Liver (tissue), 10 donors: ENCODE results near the gene EMID1. TPM values are rescaled to one million over a fixed set of nuclear protein-coding genes. Genes with fewer than 3 reads are reported as not detected.

Experiments
- DNase-seq: peaks from one replicate; pipeline ENCODE4 v3.0.0-alpha.2; 2017; ENCODE audit warnings: low spot score
- H3K27ac ChIP-seq, 2 donors: one replicate each; pipeline ENCODE4 v1.7.0; 2013; ENCODE audit warnings: inconsistent platforms in 2 of 2, low read length in 2 of 2, control low read depth in 1 of 2, low read depth in 1 of 2, mild to moderate bottlenecking in 1 of 2
- H3K27me3 ChIP-seq, 4 donors: one replicate each; pipeline versions ENCODE4 v1.6.1 to v1.7.0; 2013; ENCODE audit warnings: low read length in 3 of 4, inconsistent platforms in 1 of 4, mild to moderate bottlenecking in 1 of 4, moderate library complexity in 1 of 4; ENCODE audit not compliant: control insufficient read depth in 4 of 4, insufficient read depth in 4 of 4
- H3K36me3 ChIP-seq, 4 donors: one replicate each; pipeline versions ENCODE4 v1.6.1 to v1.7.0; 2013; ENCODE audit warnings: low read length in 3 of 4, mild to moderate bottlenecking in 3 of 4, low read depth in 1 of 4, moderate library complexity in 1 of 4; ENCODE audit not compliant: control insufficient read depth in 4 of 4, insufficient read depth in 3 of 4
- H3K4me1 ChIP-seq, 4 donors: one replicate each; pipeline versions ENCODE4 v1.6.1 to v1.7.0; 2013; ENCODE audit warnings: low read length in 3 of 4, mild to moderate bottlenecking in 3 of 4, moderate library complexity in 1 of 4; ENCODE audit not compliant: control insufficient read depth in 4 of 4, insufficient read depth in 4 of 4
- H3K4me3 ChIP-seq, 3 donors: one replicate each; pipeline versions ENCODE4 v1.6.1 to v1.7.0; 2013; ENCODE audit warnings: low read length in 3 of 3, control low read depth in 1 of 3, low read depth in 1 of 3, mild to moderate bottlenecking in 1 of 3
- H3K9ac ChIP-seq, 2 donors: one replicate each; pipeline ENCODE4 v1.7.0; 2013; ENCODE audit warnings: low read length in 2 of 2, mild to moderate bottlenecking in 2 of 2, moderate library complexity in 2 of 2, control low read depth in 1 of 2, low read depth in 1 of 2
- H3K9me3 ChIP-seq, 4 donors: one replicate each; pipeline versions ENCODE4 v1.6.1 to v1.7.0; 2013; ENCODE audit warnings: low read length in 3 of 4; ENCODE audit not compliant: control insufficient read depth in 4 of 4
- EGR1 ChIP-seq, 2 donors: IDR thresholded peaks; 2 replicates each; pipeline ENCODE4 v1.6.1; 2016 to 2018; ENCODE audit warnings: antibody characterized with exemption in 2 of 2, low read depth in 2 of 2
- FOXA1 ChIP-seq: IDR thresholded peaks from 2 replicates; pipeline ENCODE4 v1.6.1; 2016; ENCODE audit warnings: antibody characterized with exemption
- FOXA2 ChIP-seq: IDR thresholded peaks from 2 replicates; pipeline ENCODE4 v1.6.1; 2016; ENCODE audit warnings: antibody characterized with exemption
- GABPA ChIP-seq, 2 donors: IDR thresholded peaks in 1 of 2; conservative IDR thresholded peaks in 1 of 2; 2 replicates each; pipeline ENCODE4 v1.6.1; 2016; ENCODE audit warnings: antibody characterized with exemption in 2 of 2, mild to moderate bottlenecking in 1 of 2, moderate library complexity in 1 of 2
- HNF4A ChIP-seq, 2 donors: conservative IDR thresholded peaks; 2 replicates each; pipeline ENCODE4 v1.6.1; 2016; ENCODE audit warnings: antibody characterized with exemption in 2 of 2, mild to moderate bottlenecking in 2 of 2
- JUND ChIP-seq, 2 donors: IDR thresholded peaks; 2 replicates each; pipeline ENCODE4 v1.6.1; 2016; ENCODE audit warnings: antibody characterized with exemption in 2 of 2
- MAX ChIP-seq: IDR thresholded peaks from 2 replicates; pipeline ENCODE4 v1.6.1; 2016; ENCODE audit warnings: antibody characterized with exemption
- NR2F2 ChIP-seq: IDR thresholded peaks from 2 replicates; pipeline ENCODE4 v1.6.1; 2016; ENCODE audit warnings: antibody characterized with exemption
- RAD21 ChIP-seq, 2 donors: IDR thresholded peaks; 2 replicates each; pipeline ENCODE4 v1.6.1; 2016; ENCODE audit warnings: antibody characterized with exemption in 2 of 2, mild to moderate bottlenecking in 2 of 2
- RXRA ChIP-seq, 2 donors: IDR thresholded peaks; 2 replicates each; pipeline ENCODE4 v1.6.1; 2017 to 2018; ENCODE audit warnings: antibody characterized with exemption in 2 of 2, mild to moderate bottlenecking in 1 of 2
- SP1 ChIP-seq: IDR thresholded peaks from 2 replicates; pipeline ENCODE4 v1.6.1; 2018; ENCODE audit warnings: antibody characterized with exemption, mild to moderate bottlenecking
- TAF1 ChIP-seq: conservative IDR thresholded peaks from 2 replicates; pipeline ENCODE4 v1.6.1; 2016; ENCODE audit warnings: antibody characterized with exemption, mild to moderate bottlenecking
- WGBS: extraction: QIAGEN DNeasy Blood & Tissue Kit; methylation state at CpG from one replicate; pipeline ENCODE4 v1.1.7; 2013; 5-methylcytosine and 5-hydroxymethylcytosine counted together
- polyA plus RNA-seq, 2 donors: library from polyadenylated mRNA; stranded (reverse) in 1 of 2; unstranded in 1 of 2; fragments of 200-250 nt in 1 of 2; fragments of >200 nt in 1 of 2; fragmentation: Nextera tagmentation in 1 of 2; extraction: Ambion mirVana in 1 of 2; gene quantifications; one replicate each; pipeline versions ENCODE4 v1.2.1 to v1.2.3, GENCODE V29; 2013 to 2015
- small RNA-seq: library from RNA; depleted of rRNA; stranded (forward); fragments of <200 nt; gene quantifications from one replicate; pipeline ENCODE3, GENCODE V24; 2014
- total RNA-seq, 2 donors: library from RNA; depleted of rRNA; stranded (reverse); fragments of >200 nt; gene quantifications; one replicate each; pipeline ENCODE4 v1.2.3, GENCODE V29; 2014
- TF ChIP-seq, protein P1 (sequence below): fragments of 150-350 bp; IDR thresholded peaks from 2 replicates; pipeline ENCODE4 v1.5.1; 2017; ENCODE audit warnings: improper control_type of control experiment, low read depth, low read length; ENCODE audit not compliant: missing input control
- TF ChIP-seq, protein P2 (sequence below): IDR thresholded peaks from 2 replicates; pipeline ENCODE4 v1.6.1; 2016; ENCODE audit warnings: antibody characterized with exemption
- TF ChIP-seq, protein P3 (sequence below): IDR thresholded peaks from 2 replicates; pipeline ENCODE4 v1.6.1; 2016; ENCODE audit warnings: antibody characterized with exemption, mild to moderate bottlenecking
- donor health status: healthy.
- donor health status: healthy.
- donor health status: healthy.
- donor health status: healthy.
- donor health status: healthy.

EMID1 gene
- total and polyA plus RNA-seq, 4 donors = 0.89 to 8.9 (median 2.1) TPM

DNA sequence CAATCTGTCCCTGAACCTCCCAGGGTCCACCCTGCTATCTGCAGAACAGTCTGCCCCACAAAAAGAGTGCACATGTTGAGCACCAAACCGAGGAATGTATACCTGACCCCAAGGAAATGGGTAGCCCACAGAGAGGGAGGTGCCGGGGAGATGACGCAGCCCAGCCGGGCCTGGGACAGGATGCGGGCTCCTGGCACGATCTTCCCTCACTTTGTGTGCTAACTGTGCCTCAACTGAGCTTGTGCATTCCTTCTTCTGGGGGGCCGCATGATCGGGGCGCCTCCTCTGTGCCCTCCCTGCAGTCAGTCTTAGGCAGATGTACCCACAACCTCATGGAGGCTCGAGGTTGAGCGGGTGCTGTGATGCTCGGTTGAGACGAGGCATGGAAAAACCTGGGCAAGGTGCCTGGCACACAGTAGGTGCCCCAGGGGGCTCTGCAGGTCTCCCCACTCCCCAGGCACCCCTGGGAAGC is 103.1 kb downstream of the EMID1 start:
- no peak for DNase-seq
- Histone ChIP-seq H3K9ac (no peak overlapping the region), H3K4me1 (peaks cover 12 to 51% (median 22%) of the 10 kb centered on the region in 4 donors), H3K27me3 (no peaks in the 10 kb centered on the region), H3K27ac (peak overlapping the region in 1 of 2 donors; percentile 25), H3K4me3 (peak overlapping the region in 1 of 3 donors; percentile 0), H3K36me3 (no peaks in the 10 kb centered on the region), H3K9me3 (no peaks in the 10 kb centered on the region)
- TF ChIP-seq RXRA (IDR thresholded peaks at IDR 0.05) (no peak), SP1 (no peak), FOXA1 (no peak), JUND (IDR thresholded peaks at IDR 0.05) (no peak), RAD21 (IDR thresholded peaks at IDR 0.05) (no peak), MAX (no peak), GABPA (IDR thresholded peaks at IDR 0.05 in 1 of 2, conservative IDR thresholded peaks at IDR 0.05 in 1 of 2) (no peak), EGR1 (IDR thresholded peaks at IDR 0.05; ENCODE audit: low read depth in 2 of 2) (no peak), TAF1 (no peak), NR2F2 (no peak), FOXA2 (no peak), HNF4A (conservative IDR thresholded peaks at IDR 0.05) (no peak)
- TF ChIP-seq, protein P1, sequence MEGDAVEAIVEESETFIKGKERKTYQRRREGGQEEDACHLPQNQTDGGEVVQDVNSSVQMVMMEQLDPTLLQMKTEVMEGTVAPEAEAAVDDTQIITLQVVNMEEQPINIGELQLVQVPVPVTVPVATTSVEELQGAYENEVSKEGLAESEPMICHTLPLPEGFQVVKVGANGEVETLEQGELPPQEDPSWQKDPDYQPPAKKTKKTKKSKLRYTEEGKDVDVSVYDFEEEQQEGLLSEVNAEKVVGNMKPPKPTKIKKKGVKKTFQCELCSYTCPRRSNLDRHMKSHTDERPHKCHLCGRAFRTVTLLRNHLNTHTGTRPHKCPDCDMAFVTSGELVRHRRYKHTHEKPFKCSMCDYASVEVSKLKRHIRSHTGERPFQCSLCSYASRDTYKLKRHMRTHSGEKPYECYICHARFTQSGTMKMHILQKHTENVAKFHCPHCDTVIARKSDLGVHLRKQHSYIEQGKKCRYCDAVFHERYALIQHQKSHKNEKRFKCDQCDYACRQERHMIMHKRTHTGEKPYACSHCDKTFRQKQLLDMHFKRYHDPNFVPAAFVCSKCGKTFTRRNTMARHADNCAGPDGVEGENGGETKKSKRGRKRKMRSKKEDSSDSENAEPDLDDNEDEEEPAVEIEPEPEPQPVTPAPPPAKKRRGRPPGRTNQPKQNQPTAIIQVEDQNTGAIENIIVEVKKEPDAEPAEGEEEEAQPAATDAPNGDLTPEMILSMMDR = no peak
- TF ChIP-seq, protein P2, sequence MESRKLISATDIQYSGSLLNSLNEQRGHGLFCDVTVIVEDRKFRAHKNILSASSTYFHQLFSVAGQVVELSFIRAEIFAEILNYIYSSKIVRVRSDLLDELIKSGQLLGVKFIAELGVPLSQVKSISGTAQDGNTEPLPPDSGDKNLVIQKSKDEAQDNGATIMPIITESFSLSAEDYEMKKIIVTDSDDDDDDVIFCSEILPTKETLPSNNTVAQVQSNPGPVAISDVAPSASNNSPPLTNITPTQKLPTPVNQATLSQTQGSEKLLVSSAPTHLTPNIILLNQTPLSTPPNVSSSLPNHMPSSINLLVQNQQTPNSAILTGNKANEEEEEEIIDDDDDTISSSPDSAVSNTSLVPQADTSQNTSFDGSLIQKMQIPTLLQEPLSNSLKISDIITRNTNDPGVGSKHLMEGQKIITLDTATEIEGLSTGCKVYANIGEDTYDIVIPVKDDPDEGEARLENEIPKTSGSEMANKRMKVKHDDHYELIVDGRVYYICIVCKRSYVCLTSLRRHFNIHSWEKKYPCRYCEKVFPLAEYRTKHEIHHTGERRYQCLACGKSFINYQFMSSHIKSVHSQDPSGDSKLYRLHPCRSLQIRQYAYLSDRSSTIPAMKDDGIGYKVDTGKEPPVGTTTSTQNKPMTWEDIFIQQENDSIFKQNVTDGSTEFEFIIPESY = no peak
- TF ChIP-seq, protein P3, sequence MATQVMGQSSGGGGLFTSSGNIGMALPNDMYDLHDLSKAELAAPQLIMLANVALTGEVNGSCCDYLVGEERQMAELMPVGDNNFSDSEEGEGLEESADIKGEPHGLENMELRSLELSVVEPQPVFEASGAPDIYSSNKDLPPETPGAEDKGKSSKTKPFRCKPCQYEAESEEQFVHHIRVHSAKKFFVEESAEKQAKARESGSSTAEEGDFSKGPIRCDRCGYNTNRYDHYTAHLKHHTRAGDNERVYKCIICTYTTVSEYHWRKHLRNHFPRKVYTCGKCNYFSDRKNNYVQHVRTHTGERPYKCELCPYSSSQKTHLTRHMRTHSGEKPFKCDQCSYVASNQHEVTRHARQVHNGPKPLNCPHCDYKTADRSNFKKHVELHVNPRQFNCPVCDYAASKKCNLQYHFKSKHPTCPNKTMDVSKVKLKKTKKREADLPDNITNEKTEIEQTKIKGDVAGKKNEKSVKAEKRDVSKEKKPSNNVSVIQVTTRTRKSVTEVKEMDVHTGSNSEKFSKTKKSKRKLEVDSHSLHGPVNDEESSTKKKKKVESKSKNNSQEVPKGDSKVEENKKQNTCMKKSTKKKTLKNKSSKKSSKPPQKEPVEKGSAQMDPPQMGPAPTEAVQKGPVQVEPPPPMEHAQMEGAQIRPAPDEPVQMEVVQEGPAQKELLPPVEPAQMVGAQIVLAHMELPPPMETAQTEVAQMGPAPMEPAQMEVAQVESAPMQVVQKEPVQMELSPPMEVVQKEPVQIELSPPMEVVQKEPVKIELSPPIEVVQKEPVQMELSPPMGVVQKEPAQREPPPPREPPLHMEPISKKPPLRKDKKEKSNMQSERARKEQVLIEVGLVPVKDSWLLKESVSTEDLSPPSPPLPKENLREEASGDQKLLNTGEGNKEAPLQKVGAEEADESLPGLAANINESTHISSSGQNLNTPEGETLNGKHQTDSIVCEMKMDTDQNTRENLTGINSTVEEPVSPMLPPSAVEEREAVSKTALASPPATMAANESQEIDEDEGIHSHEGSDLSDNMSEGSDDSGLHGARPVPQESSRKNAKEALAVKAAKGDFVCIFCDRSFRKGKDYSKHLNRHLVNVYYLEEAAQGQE = no peak
- WGBS = 74% methylated on average over 13 of the region's 13 CpGs

Small RNA genes within 50 kb of the gene (small RNA-seq; reads per million reads assigned to genes)
- not detected for gene RNU6-1219P

Other genes with a start within 250 kb of the EMID1 start
- gene C22orf31, start 144.1 kb upstream of the EMID1 start, total RNA-seq = under 1 TPM in 1 of 2 donors, not detected in 1; 0.14 TPM
- gene C22orf31, start 144.1 kb upstream of the EMID1 start, polyA plus RNA-seq = not detected
- 10 to 100 TPM in 1 of 2 donors, 1 to 10 TPM in 1; 5.4 to 22.6 TPM for gene KREMEN1, start 132.9 kb upstream of the EMID1 start, total RNA-seq
- gene KREMEN1, start 132.9 kb upstream of the EMID1 start, polyA plus RNA-seq = 1 to 10 TPM; 1.2 to 2.2 TPM
- 10 to 100 TPM; 14.3 to 22.1 TPM for gene RHBDD3, start 62.1 kb downstream of the EMID1 start, total RNA-seq
- gene RHBDD3, start 62.1 kb downstream of the EMID1 start, polyA plus RNA-seq = 10 to 100 TPM; 14.5 to 26.5 TPM
- 100 to 1,000 TPM in 1 of 2 donors, 10 to 100 TPM in 1; 81.0 to 134 TPM for gene EWSR1, start 62.4 kb downstream of the EMID1 start, total RNA-seq
- gene EWSR1, start 62.4 kb downstream of the EMID1 start, polyA plus RNA-seq = 10 to 100 TPM; 64.8 to 75.7 TPM
- gene GAS2L1, start 100.8 kb downstream of the EMID1 start, total RNA-seq = 10 to 100 TPM in 1 of 2 donors, 1 to 10 TPM in 1; 6.6 to 11.4 TPM
- gene GAS2L1, start 100.8 kb downstream of the EMID1 start, polyA plus RNA-seq = 10 to 100 TPM in 1 of 2 donors, 1 to 10 TPM in 1; 4.0 to 11.2 TPM
- gene RASL10A, start 109.8 kb downstream of the EMID1 start, total RNA-seq = under 1 TPM; 0.75 to 0.79 TPM
- gene RASL10A, start 109.8 kb downstream of the EMID1 start, polyA plus RNA-seq = under 1 TPM; 0.10 to 0.20 TPM
- 10 to 100 TPM; 54.9 to 63.4 TPM for gene AP1B1, start 182.7 kb downstream of the EMID1 start, total RNA-seq
- 10 to 100 TPM; 17.6 to 33.0 TPM for gene AP1B1, start 182.7 kb downstream of the EMID1 start, polyA plus RNA-seq
- gene RFPL1, start 232.7 kb downstream of the EMID1 start, total RNA-seq = 1 to 10 TPM in 1 of 2 donors, not detected in 1; 1.0 TPM
- gene RFPL1, start 232.7 kb downstream of the EMID1 start, polyA plus RNA-seq = 1 to 10 TPM in 1 of 2 donors, not detected in 1; 1.0 TPM